NB4 (cell line): ENCODE measurements around the gene GPBP1.

Experiments
- CTCF ChIP-seq: IDR thresholded peaks from one replicate; pipeline ENCODE4 v1.5.1; 2012; ENCODE audit warnings: low read depth, low read length
- POLR2A ChIP-seq: IDR thresholded peaks from 2 replicates; pipeline ENCODE4 v1.6.1; 2011; ENCODE audit warnings: mild to moderate bottlenecking; ENCODE audit not compliant: insufficient read length; ENCODE audit errors: extremely low read depth

- TF ChIP-seq CTCF (no peak), POLR2A (no peak)
Observed at GRCh38 chr5:57306359-57306758, 132.5 kb downstream of the GPBP1 start.
